Tibial nerve (tissue), 4 donors: Measurements from ENCODE around the gene PRPSAP2.

Experiments
- CTCF ChIP-seq, 5 experiments: fragments of 200-600 bp in 3 of 5; fragments of 450-650 bp in 2 of 5; sonication (generic) in 3 of 5; IDR thresholded peaks; one replicate each; pipeline ENCODE4 v1.5.1; 2016 to 2019; ENCODE audit warnings: antibody characterized with exemption in 5 of 5, mild to moderate bottlenecking in 3 of 5, moderate library complexity in 2 of 5
- EP300 ChIP-seq, 2 donors: sonication (generic); formaldehyde crosslinking; IDR thresholded peaks; one replicate each; pipeline ENCODE4 v1.6.1; 2017; ENCODE audit warnings: antibody characterized with exemption in 2 of 2, mild to moderate bottlenecking in 1 of 2

GRCh38 chr17:18959845-18960240 lies 101.9 kb downstream of the PRPSAP2 start:
- TF ChIP-seq CTCF (IDR thresholded peaks at IDR 0.05) = no peak
- no peak for TF ChIP-seq EP300 (IDR thresholded peaks at IDR 0.05)
